Spleen (tissue), 11 donors: ENCODE results near the gene ZNF804B. TPM values are rescaled to one million over a fixed set of nuclear protein-coding genes. Genes with fewer than 3 reads are reported as not detected.

ENCODE experiments used
- DNase-seq: peaks from one replicate; pipeline ENCODE4 v3.0.0-alpha.2; 2020
- H3K27ac ChIP-seq, 8 donors: fragments of 200-600 bp; sonication (generic) in 7 of 8; 1 replicate in 4 of 8; 2 replicates in 4 of 8; pipeline versions ENCODE4 v1.5.0 to v1.8.0; 2016 to 2021; ENCODE audit warnings: inconsistent platforms in 4 of 8, mild to moderate bottlenecking in 4 of 8, moderate library complexity in 1 of 8
- H3K27me3 ChIP-seq, 7 donors: fragments of 200-600 bp; sonication (generic) in 6 of 7; replicated peaks in 1 of 7; 1 replicate in 4 of 7; 2 replicates in 3 of 7; pipeline versions ENCODE4 v1.5.0 to v1.8.0; 2016 to 2021; ENCODE audit warnings: inconsistent platforms in 3 of 7, mild to moderate bottlenecking in 1 of 7
- H3K36me3 ChIP-seq, 6 donors: fragments of 200-600 bp; sonication (generic) in 5 of 6; 1 replicate in 4 of 6; 2 replicates in 2 of 6; pipeline versions ENCODE4 v1.5.0 to v1.8.0; 2016 to 2021; ENCODE audit warnings: inconsistent platforms in 2 of 6
- H3K4me1 ChIP-seq, 6 donors: fragments of 200-600 bp; sonication (generic) in 5 of 6; 1 replicate in 3 of 6; 2 replicates in 3 of 6; pipeline versions ENCODE4 v1.5.0 to v1.8.0; 2016 to 2021; ENCODE audit warnings: inconsistent platforms in 3 of 6
- H3K4me3 ChIP-seq, 8 donors: fragments of 200-600 bp; sonication (generic) in 7 of 8; 1 replicate in 4 of 8; 2 replicates in 4 of 8; pipeline versions ENCODE4 v1.5.0 to v1.8.0; 2016 to 2021; ENCODE audit warnings: inconsistent platforms in 4 of 8, mild to moderate bottlenecking in 4 of 8, moderate library complexity in 2 of 8
- H3K9me3 ChIP-seq, 8 donors: fragments of 200-600 bp; sonication (generic) in 7 of 8; 1 replicate in 4 of 8; 2 replicates in 4 of 8; pipeline versions ENCODE4 v1.5.0 to v1.8.0; 2016 to 2021; ENCODE audit warnings: inconsistent platforms in 4 of 8
- CTCF ChIP-seq, 11 experiments: fragments of 200-600 bp in 7 of 11; fragments of 450-650 bp in 4 of 11; sonication (generic) in 4 of 11; IDR thresholded peaks in 8 of 11; conservative IDR thresholded peaks in 3 of 11; 1 replicate in 7 of 11; 2 replicates in 4 of 11; pipeline versions ENCODE4 v1.4.0 to v1.8.0; 2016 to 2021; ENCODE audit warnings: antibody characterized with exemption in 11 of 11, inconsistent platforms in 4 of 11, mild to moderate bottlenecking in 1 of 11
- POLR2A ChIP-seq, 3 donors: fragments of 450-650 bp; IDR thresholded peaks; one replicate each; pipeline ENCODE4 v1.5.1; 2017; ENCODE audit warnings: antibody characterized with exemption in 3 of 3, mild to moderate bottlenecking in 1 of 3
- POLR2AphosphoS5 ChIP-seq, 3 donors: sonication (generic); formaldehyde crosslinking; IDR thresholded peaks; one replicate each; pipeline ENCODE4 v1.5.1; 2017; ENCODE audit warnings: antibody characterized with exemption in 3 of 3
- WGBS, 5 donors: extraction: QIAGEN DNeasy Blood & Tissue Kit in 3 of 5; methylation state at CpG; one replicate each; pipeline versions ENCODE4 v1.1.5 to v1.1.7; 2013 to 2018; 5-methylcytosine and 5-hydroxymethylcytosine counted together
- intact Hi-C: fragments of 100-400 bp; cut with DNase I; formaldehyde crosslinking; loops from one replicate; pipeline ENCODE4 v1.15.0; 2023; ENCODE audit warnings: low total_unique reads
- polyA plus RNA-seq, 3 donors: library from polyadenylated mRNA; stranded (reverse); fragments of 200-250 nt; gene quantifications; one replicate each; pipeline ENCODE4 v1.2.1, GENCODE V29; 2013
- total RNA-seq, 7 donors: library from RNA; depleted of rRNA in 3 of 7; stranded (reverse); fragments of >200 nt in 3 of 7; fragmentation: NEBNext Ultra II Directional in 4 of 7; extraction: Animal tissue kit (Norgen Biotek cat#: 25700) in 4 of 7; gene quantifications; one replicate each; pipeline versions ENCODE4 v1.1.0 to v1.2.1, GENCODE V29; 2016 to 2021
- donor health status: healthy with polysubstance abuse.
- donor health status: DM: no; HTN: no; CAD: no; lungs with moderate emphysema.
- donor health status: DM: no; HTN: no; CAD: no.
- donor health status: Bipolar disorder and iron deficiency.
- donor health status: healthy.
- donor health status: DM: no; HTN: no; CAD: no.
- donor health status: DM: yes; HTN: yes; CAD: no.

ZNF804B gene
- total and polyA plus RNA-seq, 10 donors = not detected

GRCh38 chr7:89041240-89041639, 281.7 kb downstream of the ZNF804B start:
- Histone ChIP-seq H3K27ac (no peak overlapping the region), H3K27me3 (no peaks in the 10 kb centered on the region), H3K4me3 (no peak overlapping the region), H3K4me1 (no peaks in the 10 kb centered on the region), H3K9me3 (peaks cover 0 to 40% (median 28%) of the 10 kb centered on the region in 8 donors), H3K36me3 (no peaks in the 10 kb centered on the region)
- TF ChIP-seq POLR2A (IDR thresholded peaks at IDR 0.05) (no peak), CTCF (IDR thresholded peaks at IDR 0.05 in 8 of 11, conservative IDR thresholded peaks at IDR 0.05 in 3 of 11) (no peak)
- DNase-seq = no peak
- intact Hi-C loops = no loop called here
- WGBS, 5 donors = 47 to 84% (median 63%) methylated on average over 1 of the region's 1 CpG

GRCh38 chr7:89042940-89043339, 283.4 kb downstream of the ZNF804B start:
- intact Hi-C loops = no loop called here
- no peak for TF ChIP-seq CTCF (IDR thresholded peaks at IDR 0.05 in 8 of 11, conservative IDR thresholded peaks at IDR 0.05 in 3 of 11)
- TF ChIP-seq POLR2A (IDR thresholded peaks at IDR 0.05) = no peak
- no peak for TF ChIP-seq POLR2AphosphoS5 (IDR thresholded peaks at IDR 0.05)
- no peak for DNase-seq
- 76 to 84% (median 80%) methylated on average over 3 of the region's 3 CpGs for WGBS, 5 donors
- Histone ChIP-seq H3K27me3 (no peaks in the 10 kb centered on the region), H3K27ac (no peak overlapping the region), H3K36me3 (no peaks in the 10 kb centered on the region), H3K4me1 (no peaks in the 10 kb centered on the region), H3K4me3 (no peak overlapping the region), H3K9me3 (peaks cover 0 to 43% (median 28%) of the 10 kb centered on the region in 8 donors)

GRCh38 chr7:89049043-89049442, 289.5 kb downstream of the ZNF804B start:
- no peak for TF ChIP-seq POLR2A (IDR thresholded peaks at IDR 0.05)
- TF ChIP-seq POLR2AphosphoS5 (IDR thresholded peaks at IDR 0.05) = no peak
- no peak for TF ChIP-seq CTCF (IDR thresholded peaks at IDR 0.05 in 8 of 11, conservative IDR thresholded peaks at IDR 0.05 in 3 of 11)
- Histone ChIP-seq H3K36me3 (no peaks in the 10 kb centered on the region), H3K27me3 (no peaks in the 10 kb centered on the region), H3K27ac (no peak overlapping the region), H3K4me3 (no peak overlapping the region), H3K4me1 (no peaks in the 10 kb centered on the region), H3K9me3 (peaks cover 0 to 18% (median 10%) of the 10 kb centered on the region in 8 donors)
- intact Hi-C loops = no loop called here
- WGBS, 5 donors = 76 to 89% (median 85%) methylated on average over 3 of the region's 3 CpGs
- DNase-seq = no peak

GRCh38 chr7:89053130-89053529, 293.6 kb downstream of the ZNF804B start:
- H3K4me3 ChIP-seq = no peak overlapping the region
- H3K27me3 ChIP-seq = no peaks in the 10 kb centered on the region
- intact Hi-C loops = no loop called here
- TF ChIP-seq POLR2AphosphoS5 (IDR thresholded peaks at IDR 0.05) = no peak
- no peaks in the 10 kb centered on the region for H3K9me3 ChIP-seq
- H3K4me1 ChIP-seq = no peaks in the 10 kb centered on the region
- H3K36me3 ChIP-seq = no peaks in the 10 kb centered on the region
- WGBS, 5 donors = 61 to 81% (median 71%) methylated on average over 2 of the region's 2 CpGs
- no peak for DNase-seq
- no peak overlapping the region for H3K27ac ChIP-seq

DNA sequence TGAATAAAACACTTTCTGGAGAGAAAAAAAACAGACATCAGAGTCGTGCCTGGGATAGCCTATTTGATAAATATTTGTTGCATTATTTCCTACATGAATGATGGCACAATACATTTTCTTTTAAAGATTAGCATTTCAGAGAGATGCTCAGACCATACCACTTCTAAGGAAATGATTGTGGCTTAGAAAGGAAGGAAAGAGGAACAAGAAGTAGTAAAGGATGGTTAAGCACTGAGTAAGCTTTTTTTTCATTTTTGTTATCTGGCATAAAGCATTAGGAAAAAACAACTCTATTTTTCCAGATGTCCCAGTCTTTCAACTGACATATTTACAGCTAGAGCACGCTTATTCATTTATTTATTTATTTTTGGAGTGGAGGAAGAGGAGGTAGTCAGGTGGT, 294.9 kb downstream of the ZNF804B start:
- no peaks in the 10 kb centered on the region for H3K4me1 ChIP-seq
- intact Hi-C loops = no loop called here
- no peak overlapping the region for H3K4me3 ChIP-seq
- H3K9me3 ChIP-seq = no peaks in the 10 kb centered on the region
- DNase-seq = no peak
- no peaks in the 10 kb centered on the region for H3K36me3 ChIP-seq
- H3K27me3 ChIP-seq = no peaks in the 10 kb centered on the region
- no peak overlapping the region for H3K27ac ChIP-seq
- no peak for TF ChIP-seq POLR2A (IDR thresholded peaks at IDR 0.05)
- no peak for TF ChIP-seq POLR2AphosphoS5 (IDR thresholded peaks at IDR 0.05)
- TF ChIP-seq CTCF (IDR thresholded peaks at IDR 0.05 in 8 of 11, conservative IDR thresholded peaks at IDR 0.05 in 3 of 11) = no peak
- 7 to 33% (median 9%) methylated on average over 2 of the region's 2 CpGs for WGBS, 5 donors
